HG03060 (cell line): Measurements from ENCODE around the gene SYNM.
"Not testable (repeated sequence)": the region's sequence is repeated elsewhere in the genome, so short reads cannot be mapped to it uniquely, and the experiment has no call there.

Source experiments
- ATAC-seq: cut with Tn5 transposase; IDR thresholded peaks from one replicate; pipeline ENCODE4 v1.9.1; 2021; ENCODE audit warnings: low read depth, moderate number of reproducible peaks; ENCODE audit not compliant: unreplicated experiment

Gene SYNM

DNA sequence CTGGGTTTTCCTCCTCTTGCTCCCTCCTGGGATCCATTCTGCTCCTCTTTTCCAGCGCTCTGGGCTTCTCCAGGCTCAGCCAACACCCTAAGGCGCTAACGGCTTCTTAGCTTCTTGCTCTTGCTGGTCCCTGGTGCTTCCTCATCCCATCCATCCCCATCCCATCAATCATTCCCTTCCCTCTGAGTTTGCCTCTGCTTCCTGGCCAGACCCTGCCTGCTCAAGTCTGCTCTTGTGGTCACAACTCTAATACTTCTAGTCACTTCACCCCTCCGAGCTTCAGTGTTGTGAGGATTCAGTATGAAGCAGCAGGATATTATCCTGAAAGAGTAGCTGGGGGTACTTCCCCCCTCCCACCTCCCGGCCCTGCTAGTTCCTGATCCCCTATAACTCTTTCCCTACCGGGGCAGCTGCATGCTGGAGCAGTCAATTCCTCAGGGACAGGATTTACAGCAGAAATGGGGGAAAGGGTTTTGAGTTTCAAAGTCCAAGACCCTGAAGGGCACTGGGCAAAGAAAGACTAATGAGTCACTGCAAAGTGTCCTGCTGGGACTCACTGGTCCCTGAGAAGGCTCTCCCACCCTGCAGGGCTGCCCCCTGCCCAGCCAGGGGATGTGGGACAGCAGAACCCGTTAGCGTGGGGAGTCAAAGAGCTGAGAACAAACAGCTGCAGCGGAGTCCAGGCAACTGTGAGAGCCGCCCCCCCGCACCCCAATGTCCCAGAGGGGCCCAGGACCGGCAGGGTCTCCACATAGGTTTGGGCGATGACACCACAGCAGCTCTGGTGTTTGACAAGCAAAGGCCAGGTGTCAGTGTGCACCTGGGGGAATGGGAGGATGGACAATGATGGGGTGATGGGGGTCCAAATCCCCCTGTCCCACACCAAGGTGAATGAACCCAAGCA lies 2.3 kb upstream of the SYNM start:
- no peak for ATAC-seq

DNA sequence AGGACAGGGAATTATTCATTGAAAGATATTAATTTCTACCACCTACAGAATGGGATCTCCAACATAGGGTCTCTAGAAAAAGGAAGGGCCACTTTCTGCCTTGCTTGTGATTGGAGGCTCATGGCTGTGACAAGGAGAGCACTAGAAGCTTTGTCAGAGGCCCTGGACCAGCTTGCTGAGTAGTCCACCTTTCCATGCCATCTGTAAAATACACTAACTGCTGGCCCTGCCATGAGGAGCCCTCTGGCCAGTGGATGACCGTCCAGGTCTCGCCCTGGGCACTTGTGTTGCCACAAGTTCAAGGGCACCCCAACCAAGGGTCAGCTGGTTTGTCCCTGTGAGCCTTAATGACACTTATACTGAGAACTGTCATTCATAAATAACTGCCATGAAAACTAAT lies 1.6 kb upstream of the SYNM start:
- ATAC-seq, result no peak

DNA sequence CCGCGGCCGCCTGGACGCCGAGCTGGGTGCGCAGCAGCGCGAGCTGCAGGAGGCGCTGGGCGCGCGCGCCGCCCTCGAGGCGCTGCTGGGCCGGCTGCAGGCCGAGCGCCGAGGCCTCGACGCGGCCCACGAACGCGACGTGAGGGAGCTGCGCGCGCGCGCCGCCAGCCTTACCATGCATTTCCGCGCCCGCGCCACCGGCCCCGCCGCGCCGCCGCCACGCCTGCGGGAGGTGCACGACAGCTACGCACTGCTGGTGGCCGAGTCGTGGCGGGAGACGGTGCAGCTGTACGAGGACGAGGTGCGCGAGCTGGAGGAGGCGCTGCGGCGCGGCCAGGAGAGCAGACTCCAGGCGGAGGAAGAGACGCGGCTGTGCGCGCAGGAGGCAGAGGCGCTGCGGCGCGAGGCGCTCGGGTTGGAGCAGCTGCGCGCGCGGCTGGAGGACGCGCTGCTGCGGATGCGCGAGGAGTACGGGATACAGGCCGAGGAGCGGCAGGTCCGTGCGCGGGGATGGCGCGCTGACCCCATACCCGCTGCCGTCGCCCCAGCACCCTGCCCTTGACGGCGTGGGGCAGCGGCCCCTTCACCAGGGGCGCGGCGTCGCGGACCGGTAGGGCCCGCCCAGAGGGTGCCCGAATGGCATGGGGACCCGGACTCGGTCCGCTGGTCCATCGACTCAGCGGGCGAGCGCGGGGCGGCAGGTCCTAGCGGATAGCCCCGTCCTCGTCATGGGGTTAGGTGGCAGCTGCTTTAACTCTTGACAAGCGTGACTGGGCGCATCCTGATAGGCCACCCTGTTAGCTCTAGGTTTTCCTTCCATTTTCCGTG lies 848 bp downstream of the SYNM start:
- ATAC-seq, result no peak

DNA sequence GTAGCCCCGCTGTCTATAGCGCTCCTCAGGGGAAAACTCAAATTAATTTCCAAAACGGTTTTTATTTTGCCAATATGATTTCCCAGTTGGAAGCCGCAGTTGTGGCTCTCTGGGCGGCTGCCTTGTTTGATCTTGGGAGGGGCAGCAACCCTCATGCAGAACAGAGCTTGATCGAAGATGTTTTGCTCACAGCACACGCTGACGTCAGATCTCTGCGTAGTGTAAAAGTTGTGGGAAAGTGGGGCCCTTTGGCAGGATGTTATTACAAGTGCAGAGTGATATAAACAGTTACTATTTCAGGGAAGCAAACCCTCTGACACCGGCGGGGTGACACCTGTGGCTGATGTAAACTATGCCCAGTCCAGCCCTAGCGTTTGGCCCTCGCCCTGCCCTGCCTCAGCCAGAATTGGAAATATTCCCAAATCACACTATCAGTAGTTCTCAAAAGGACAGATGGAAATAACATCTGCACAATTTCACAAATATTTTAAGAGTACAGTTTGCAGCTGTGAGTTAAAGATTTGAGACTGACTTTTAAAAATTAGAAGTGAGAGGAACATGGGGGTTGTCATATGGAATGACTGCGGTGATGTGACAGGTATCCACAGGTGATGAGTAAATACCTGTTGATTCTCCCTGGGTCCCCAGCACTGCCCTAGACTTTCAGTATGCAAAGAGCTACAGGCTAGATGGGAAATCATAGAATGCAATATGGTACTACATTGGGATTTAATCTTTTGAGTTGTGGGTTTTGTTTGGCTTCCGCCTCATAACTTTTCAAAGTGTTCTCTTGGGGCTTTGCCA lies 1.7 kb downstream of the SYNM start:
- no peak for ATAC-seq

DNA sequence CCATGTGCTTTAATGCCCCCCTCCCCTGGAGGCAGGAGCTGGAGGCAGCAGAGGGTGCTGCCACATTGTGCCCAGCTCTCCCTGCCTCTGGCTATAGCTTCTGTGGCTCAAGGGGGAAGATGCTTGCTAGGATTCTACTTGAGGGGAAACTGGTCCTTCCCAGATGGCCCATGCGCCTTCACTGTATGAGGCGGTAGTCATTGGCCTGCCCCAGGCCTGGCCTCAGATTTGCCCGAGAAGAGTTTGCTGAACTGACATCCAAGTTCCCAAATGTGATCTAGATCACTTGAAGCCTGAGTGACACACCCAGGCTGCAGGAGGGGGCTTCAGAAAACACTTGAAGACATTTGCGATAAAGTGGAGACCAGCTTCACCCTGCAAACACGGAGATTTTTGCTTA lies 4.1 kb downstream of the SYNM start:
- ATAC-seq, result no peak

DNA sequence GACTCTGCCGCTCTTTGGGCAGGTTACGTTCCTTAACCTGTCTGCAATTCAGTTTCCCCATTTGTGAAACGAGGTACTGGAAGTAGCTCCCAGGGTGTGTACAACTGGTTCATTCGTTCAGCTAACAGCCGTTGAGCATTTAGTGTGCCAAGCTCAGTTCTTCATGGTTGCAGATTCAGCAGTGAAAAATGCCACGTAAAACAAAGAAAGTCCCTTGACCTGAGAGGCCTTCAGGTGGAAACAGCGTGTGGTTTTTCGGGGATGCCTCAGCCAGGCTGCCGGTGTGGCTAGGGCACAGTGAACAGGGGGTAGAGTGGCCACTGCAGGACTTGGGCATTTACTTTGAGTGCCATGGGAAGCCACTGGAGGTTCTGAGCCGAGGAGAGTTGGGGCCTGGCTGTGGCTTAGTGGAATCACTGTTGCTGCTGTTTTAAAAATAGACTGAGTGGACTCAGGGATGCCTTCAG lies 4.7 kb downstream of the SYNM start:
- no peak for ATAC-seq

DNA sequence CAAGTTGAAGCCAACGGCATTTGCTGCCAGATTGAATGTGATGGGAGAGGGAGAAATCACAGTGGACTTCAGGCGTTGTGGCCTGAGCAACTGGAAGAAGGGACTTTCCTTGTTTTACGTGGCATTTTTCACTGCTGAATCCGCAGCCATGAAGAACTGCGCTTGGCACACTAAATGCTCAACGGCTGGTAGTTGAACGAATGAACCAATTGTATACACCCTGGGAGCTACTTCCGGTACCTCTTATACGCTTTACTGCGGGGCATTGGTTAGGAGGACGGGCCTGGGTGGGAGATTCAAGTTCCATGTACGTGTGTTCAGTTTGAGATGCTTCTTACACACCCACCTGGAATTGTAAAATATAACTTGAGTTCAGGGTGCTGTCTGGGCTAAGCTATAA lies 5.2 kb downstream of the SYNM start:
- ATAC-seq, result no peak

DNA sequence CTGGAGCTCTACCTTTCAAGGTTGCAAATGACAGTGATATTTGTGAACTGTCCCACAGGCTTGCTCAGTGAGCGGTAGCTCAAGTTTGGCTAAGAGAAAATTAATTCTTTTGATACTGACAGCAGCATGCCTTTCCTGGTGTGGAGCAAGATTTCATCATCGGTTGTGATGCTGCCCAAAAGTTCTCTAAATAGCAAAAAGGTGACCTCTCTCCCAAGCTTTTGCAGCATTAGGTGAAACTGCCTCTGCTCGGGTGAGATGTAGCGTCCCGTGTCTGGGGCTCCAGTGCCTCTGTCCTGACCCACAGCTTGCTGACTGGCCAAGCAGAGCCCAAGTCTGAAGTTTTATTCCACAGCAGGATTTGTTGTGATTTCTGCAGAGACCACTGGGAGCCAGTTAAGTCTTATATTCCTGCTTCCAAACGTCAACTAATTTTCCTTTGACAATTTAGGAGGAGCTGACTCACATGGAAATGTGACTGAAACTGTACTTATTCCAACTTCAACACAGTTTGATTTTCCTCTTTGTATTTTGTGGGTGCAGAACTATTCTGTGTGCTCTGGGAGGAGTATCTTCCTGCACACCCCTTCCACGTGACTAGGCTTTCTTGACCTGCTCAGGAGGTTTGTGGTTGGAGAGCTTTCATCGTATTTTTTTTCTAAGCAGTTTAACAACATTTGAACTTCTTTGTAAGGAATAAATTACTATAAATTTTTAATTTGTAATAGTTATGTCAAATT lies 5.9 kb downstream of the SYNM start:
- no peak for ATAC-seq

DNA sequence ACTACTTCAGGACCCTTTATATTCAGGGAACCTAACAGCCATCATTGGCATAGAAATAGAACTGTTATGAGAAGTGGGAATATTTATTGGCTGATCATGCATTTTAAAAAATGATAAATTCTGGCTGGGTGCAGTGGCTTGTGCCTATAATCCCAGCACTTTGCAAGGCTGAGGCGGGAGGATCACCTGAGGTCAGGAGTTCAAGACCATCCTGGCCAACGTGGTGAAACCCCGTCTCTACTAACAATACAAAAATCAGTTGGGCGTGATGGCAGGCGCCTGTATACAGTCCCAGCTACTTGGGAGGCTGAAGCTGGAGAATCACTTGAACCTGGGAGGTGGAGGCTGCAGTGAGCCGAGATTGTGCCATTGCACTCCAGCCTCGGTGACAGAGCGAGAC lies 6.8 kb downstream of the SYNM start:
- ATAC-seq, result not testable (repeated sequence)

DNA sequence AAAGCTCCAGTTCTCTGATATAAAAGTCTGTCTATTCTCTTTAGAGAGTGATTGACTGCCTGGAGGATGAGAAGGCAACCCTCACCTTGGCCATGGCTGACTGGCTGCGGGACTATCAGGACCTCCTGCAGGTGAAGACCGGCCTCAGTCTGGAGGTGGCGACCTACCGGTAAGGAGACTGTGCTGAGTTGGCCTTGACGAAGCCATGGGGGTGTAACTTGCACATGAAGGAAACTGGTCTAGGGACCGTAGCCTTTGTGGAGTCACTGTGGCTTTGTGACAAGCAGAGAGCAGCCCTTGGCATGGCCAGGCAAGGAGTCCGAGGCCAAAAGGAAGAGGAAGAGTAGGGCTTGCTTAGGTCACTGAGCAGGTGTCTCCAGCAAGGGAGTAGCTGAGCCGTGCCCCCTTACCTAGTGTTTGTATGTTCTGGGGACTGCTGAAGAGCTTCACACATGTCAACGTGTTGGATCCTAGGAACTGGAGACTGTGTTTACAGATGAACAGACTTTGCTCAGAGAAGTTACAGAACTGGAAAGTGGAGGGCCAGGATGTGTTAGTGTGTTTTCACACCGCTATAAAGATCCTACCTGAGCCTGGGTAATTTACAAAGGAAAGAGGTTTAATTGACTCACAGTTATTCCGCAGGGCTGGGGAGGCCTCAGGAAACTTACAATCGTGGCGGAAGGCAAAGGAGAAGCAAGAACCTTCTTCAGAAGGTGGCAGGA lies 8.8 kb downstream of the SYNM start:
- no peak for ATAC-seq

DNA sequence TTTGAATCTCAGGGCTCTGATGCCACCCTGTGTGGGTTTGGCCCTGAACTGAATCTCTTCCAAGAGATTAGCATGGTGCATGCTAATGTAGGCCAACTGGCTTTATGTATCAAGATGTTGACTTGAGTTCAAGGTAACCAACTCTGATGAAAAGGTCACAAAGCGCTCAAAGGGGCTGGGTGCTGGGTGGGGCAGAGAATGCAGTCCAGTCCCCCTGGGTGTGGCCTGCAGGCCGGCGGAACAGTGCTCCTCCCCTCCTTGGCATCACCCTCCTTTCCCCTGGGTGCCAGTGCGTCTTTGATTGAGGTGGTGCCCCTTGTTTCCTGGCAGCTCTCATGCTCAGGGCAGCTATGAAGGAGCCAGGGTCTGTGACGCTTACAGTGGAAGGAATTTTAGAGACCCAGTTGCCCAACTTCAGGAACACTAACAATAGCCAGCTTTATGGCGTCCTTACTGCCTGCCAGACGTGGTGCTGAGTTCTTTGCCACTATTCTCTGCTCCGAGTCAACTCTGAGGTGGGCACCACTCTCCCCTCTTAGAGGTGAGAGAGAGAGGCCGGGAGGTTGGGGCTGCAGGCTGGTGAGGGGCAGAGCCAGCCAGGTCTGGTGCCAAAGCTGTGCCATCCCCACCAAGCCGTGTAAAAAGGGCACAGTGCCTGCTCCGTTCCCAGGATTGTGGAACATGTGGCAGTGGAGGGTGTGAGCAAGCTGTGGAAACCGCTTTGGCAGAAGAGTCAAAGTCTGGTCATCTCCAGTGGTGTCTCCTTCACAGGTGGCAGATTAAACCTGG lies 9.8 kb downstream of the SYNM start:
- ATAC-seq, result no peak

DNA sequence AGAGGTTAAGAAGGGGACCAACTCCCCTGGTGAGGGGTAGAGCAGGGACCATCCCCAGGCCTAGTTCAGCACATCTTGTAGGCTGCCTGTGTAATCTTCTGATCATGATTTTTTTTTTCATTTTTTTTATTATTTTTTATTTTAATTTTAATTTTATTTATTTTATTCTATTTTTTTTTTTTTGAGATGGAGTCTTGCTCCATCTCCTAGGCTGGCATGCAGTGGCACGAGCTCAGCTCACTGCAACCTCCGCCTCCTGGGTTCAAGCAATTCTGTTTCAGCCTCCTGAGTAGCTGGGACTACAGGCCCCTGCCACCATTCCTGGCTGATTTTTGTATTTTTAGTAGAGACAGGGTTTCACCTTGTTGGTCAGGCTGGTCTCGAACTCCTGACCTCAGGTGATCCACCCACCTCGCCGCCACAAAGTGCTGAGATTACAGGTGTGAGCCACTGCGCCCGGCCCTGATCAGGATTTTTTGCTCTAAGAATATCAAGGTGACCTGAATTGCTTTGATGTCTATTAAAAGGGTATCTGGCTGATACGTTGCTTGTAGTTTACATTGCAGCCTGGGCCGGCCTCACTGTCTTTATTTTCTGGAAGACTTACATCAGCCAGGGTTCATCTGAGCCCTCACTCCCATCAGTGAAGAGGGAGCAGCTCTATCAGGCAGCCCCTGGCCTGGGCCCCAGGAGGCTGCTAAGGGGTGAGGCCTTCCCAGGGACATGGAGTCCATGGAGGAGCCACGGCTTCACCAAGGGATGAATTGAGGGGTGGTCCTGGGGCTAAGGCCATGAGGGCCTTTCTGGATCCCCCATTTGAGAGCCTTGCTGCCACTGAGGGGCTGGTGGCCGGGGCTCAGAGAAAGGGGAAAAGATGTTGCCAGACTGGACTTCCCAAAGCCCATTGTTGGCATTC lies 10.7 kb downstream of the SYNM start:
- ATAC-seq, result no peak

DNA sequence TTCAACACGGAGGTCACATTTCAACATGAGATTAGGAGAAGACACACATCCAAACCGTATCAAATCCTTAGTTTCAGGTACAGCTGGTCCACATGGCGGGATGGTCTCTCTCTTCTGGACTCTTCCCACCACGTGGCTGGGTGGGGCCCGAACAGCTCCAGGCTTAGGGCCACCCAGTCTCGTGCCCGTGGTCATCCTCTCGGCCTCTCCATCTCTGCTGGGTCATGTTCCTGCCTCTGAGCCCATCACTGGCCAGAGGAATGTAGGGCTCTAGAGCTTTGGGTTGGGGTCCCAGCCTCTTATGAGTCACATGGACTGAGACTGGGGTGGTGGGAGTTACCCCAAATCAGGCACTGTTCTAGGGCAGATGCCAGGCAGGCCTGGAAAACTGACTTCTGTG lies 12.2 kb downstream of the SYNM start:
- ATAC-seq, result no peak

DNA sequence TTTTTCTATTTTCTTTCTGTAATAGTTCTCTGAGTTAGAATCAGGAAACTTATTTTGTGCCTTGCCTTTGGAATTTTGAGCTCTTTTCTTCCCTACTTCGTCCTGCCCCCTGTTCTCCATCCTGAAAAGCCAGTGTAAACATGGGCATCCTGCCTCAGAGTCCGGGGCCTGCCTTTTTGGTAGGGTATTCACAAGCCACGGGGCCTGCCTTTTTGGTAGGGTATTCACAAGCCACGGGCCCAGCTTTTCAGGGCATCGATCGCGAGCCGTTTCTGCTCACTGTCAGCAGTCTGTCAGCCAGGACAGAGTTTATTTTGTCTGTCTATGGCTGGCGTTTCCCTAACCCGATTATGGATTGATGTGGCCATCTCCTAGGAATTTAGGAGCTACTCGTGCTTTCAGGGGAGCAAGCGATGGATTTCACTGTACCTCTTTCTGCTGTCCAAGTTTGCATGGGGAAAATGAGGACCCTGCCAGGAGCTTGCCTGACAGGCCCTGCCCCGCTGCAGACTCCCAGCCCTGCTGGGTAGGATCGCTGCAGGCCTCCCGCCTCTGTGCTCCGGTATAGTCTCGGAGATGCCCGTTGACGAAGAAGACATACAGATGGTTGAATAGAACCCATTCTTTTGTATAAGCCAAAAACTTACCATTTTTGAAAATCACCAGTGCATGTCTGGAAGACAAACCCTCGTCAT lies 12.8 kb downstream of the SYNM start:
- ATAC-seq, result no peak

DNA sequence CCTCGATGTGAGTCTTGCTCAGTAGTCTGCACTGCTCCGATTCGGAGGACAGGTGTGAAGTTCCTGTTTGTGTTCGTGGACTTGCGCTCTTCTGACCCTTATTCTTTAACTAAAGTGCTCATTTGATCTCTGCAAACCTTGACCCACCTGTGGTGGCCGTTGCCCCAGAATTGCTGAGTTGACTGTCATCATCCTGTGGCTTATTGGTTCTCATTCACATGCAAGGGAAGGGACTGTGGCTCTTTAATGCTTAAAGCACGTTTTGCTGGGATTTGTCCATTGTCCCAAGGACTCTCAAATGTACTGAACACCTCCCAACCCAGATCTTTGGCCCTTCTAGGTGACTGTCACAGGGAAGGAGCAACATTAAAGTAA lies 13.4 kb downstream of the SYNM start:
- no peak for ATAC-seq

DNA sequence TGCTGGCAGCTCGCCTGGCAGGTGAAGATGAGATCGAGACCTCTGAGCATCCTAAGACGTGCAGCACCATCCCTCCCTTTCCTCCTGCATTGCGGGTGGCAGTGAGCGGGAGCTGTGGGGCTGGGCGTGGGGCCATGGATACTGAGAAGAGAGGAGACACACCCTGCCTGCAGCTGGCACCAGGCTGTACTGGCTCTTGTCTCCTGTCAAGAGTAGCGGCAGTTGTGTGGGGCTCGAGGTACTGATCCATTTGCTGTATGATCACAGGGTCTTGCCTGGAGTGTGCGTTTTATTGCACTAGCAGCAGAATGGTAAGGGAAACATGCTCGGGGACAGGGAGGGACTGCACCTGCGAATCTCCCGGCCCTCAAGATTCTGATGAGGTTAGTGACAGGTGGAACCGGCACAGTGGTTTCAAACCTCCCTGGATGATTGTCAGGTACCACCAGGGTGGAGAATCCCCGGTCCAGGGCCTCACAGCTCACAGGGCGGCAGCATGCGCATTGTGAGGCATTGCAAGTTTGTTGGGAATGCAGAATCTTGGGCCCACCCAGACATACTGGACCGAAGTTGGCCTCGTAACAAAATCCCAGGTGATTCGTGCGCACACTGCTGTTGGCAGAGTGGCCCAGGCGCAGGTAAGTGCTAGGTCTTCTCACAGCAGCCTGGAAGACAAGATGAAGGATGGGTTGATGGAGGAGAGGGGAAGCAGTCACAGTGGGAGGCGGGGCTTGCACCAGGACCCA lies 14.1 kb downstream of the SYNM start:
- ATAC-seq, result no peak
